ENCODE results near the gene IVD.
A peak's percentile ranks its signal among the peaks of the same experiment; 100 is the strongest.

IVD gene

DNA sequence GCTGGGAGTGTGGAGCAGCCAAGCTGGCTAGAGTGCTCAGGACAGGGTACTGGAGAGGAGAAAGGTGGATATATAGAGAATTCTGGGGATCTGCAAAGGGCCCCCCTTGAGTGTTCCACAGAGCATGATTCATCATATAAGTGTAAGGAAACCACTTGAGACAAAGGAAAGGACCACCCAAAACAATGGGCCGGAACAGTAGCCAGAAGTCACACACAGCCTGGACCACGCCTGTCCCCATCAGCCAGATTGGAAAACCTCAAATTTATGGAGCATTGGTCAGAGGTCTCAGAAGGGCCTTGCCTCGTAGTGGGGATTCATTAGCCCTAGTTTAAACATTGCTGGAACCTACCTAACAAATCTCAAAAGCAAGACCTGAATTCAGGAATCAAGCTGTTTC, 28.0 kb upstream of the IVD start:
- DNase-seq (ENCODE audit: low read depth) = no peak
- TF ChIP-seq, protein P1, sequence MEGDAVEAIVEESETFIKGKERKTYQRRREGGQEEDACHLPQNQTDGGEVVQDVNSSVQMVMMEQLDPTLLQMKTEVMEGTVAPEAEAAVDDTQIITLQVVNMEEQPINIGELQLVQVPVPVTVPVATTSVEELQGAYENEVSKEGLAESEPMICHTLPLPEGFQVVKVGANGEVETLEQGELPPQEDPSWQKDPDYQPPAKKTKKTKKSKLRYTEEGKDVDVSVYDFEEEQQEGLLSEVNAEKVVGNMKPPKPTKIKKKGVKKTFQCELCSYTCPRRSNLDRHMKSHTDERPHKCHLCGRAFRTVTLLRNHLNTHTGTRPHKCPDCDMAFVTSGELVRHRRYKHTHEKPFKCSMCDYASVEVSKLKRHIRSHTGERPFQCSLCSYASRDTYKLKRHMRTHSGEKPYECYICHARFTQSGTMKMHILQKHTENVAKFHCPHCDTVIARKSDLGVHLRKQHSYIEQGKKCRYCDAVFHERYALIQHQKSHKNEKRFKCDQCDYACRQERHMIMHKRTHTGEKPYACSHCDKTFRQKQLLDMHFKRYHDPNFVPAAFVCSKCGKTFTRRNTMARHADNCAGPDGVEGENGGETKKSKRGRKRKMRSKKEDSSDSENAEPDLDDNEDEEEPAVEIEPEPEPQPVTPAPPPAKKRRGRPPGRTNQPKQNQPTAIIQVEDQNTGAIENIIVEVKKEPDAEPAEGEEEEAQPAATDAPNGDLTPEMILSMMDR (IDR thresholded peaks at IDR 0.05; ENCODE audit: low read length, missing control alignments) = no peak
- no peak overlapping the region for H3K4me3 ChIP-seq (replicated peaks; ENCODE audit: low read depth, low read length)

DNA sequence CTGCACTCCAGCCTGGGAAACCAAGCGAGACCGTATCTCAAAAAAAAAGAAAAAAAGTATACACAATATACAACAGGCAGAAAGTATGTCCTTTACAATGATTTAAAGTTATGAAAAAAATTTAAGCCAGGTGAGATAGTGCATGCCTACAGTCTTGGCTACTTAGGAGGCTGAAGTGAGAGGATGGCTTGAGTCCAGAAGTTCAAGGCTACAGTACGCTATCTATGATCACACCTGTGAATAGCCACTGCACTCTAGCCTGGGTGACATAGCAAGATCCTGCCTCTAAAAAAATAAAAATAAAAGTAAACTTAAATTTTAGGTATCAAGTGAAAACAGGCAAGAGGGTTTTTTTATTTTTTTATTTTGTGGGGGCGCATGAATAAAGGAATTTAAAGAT, 26.2 kb upstream of the IVD start:
- TF ChIP-seq, protein P1 (IDR thresholded peaks at IDR 0.05; ENCODE audit: low read length, missing control alignments) = no peak
- H3K4me3 ChIP-seq (replicated peaks; ENCODE audit: low read depth, low read length) = no peak overlapping the region
- DNase-seq (ENCODE audit: low read depth) = no peak

DNA sequence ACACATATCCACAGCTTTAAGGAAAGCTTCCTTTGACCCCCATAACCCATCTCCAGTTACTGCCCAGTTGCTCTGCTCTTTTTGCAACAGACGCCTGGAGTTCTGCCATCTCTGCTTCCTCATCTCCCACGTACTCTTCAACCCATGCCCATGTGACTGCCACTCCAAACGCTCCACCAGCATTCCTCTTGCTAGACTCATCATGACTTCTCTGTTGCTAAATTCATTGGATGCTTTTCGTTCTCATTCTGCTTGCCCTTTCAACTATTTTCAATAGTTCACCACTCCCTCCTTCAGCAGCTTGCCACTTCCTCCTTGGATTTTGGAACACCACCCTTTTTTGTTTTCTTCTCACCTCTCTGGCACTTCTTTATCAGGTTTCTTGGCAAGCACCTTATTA, 25.7 kb upstream of the IVD start:
- TF ChIP-seq, protein P1 (IDR thresholded peaks at IDR 0.05; ENCODE audit: low read length, missing control alignments) = no peak
- DNase-seq (ENCODE audit: low read depth) = peak; percentile 98
- H3K4me3 ChIP-seq (replicated peaks; ENCODE audit: low read depth, low read length) = no peak overlapping the region

DNA sequence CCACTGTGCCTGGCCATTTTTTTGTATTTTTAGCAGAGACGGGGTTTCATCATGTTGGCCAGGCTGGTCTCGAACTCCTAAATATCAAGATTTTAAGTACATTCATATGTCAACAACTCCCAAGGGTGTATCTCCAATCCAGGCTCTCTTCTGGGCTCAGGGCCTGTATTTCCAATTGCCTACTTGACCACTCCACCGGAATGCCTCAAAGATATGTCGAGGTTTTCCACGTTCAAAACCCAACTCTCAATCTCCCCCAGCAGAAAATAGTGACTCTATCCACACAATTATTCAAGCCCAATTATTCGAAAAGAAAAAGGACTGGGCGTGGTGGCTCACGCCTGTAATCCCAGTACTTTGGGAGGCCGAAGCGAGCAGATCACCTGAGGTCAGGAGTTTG, 25.0 kb upstream of the IVD start:
- H3K4me3 ChIP-seq (replicated peaks; ENCODE audit: low read depth, low read length) = no peak overlapping the region
- TF ChIP-seq, protein P1 (IDR thresholded peaks at IDR 0.05; ENCODE audit: low read length, missing control alignments) = no peak
- DNase-seq (ENCODE audit: low read depth) = no peak

DNA sequence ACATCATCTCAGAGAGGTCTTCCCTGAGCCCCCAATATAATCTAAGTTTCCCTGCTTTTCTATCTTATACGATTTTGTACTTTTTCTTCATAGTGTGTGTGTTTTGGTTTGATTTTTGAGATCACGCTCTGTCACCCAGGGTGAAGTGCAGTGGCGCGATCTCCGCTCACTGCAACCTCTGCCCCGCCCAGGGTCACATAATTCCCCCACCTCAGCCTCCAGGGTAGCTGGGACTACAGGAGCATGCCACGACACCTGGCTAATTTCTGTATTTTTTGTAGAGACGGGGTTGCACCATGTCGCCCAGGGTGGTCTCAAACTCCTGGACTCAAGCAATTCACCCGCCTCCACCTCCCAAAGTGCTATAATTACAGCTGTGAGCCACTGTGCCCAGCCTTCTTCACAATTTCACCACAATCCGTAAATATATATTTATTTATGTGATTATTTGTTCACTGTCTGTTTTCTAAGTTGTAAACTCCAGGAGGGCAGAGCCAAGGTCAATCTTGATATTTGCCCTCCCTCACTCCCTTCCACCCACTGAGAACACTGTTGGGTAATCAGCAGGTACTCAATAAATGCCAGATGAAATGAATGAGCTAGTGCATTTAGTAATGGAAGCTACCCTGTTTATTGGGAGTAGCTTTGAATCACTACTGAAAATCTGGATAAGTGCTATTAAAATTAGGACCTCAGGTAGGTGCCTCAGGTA, 23.6 kb upstream of the IVD start:
- TF ChIP-seq, protein P1 (IDR thresholded peaks at IDR 0.05; ENCODE audit: low read length, missing control alignments) = no peak
- no peak for DNase-seq (ENCODE audit: low read depth)
- H3K4me3 ChIP-seq (replicated peaks; ENCODE audit: low read depth, low read length) = no peak overlapping the region

DNA sequence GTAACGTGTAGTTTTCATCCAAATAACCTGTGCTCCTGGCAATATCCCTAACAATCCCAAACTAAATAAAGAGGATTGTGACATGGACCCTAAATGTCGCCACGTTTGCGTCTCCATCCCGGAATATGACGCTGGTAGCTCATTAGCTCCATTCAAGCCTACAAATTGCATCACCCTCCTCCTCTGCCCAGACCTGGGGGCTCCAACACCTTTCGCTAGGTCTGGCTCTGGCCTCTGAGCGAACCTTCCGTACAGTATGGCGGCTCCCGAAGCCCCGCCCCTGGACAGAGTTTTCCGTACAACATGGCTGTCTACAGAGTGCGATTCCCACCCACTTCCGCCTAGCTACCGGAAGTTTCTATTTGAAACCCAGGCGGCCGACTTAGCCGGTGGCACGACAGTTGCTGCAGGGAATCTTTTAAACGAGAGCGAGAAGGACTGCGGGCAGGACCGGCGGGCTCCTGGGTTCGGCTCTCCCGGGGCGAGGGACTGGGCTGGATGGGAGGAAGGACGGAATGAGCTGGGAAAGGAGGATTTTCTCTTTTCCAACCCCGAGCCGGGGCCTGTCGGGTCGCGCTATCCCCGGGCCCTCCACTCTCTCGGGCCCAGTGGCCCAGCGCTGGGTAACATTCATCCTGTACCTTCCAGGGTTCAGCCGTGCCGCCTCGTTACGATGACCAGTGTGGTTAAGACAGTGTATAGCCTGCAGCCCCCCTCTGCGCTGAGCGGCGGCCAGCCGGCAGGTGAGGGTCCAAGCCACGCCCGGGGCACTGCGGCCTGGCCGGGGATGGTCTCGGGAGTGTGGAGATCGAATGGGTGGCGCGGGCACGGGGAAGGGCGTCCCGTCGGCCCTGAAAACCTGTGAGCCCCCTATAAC, 22.8 kb upstream of the IVD start, which contains the start of gene KNSTRN:
Gene KNSTRN, plus strand, starts transcription at position 142 of the 877 bp plus-strand sequence. Its CDS starts 115 bp downstream, at position 257.
- DNase-seq (ENCODE audit: low read depth) = peak; percentile 94
- peak within 1 kb of the TSS; percentile 92 for H3K4me3 ChIP-seq (replicated peaks; ENCODE audit: low read depth, low read length)
- TF ChIP-seq, protein P1 (IDR thresholded peaks at IDR 0.05; ENCODE audit: low read length, missing control alignments) = no peak
